ENCODE measurements around the gene SYDE2. TPM values are rescaled to one million over a fixed set of nuclear protein-coding genes. Genes with fewer than 3 reads are reported as not detected.
A peak's percentile ranks its signal among the peaks of the same experiment; 100 is the strongest.
"Not testable (repeated sequence)": the region's sequence is repeated elsewhere in the genome, so short reads cannot be mapped to it uniquely, and the experiment has no call there.

The SYDE2 gene
- total and polyA plus RNA-seq, 8 donors: 0.75 to 45.3 (median 14.4) TPM

- H3K27me3 ChIP-seq: no peaks in the 10 kb centered on the region
- no peak for DNase-seq
- no peaks in the 10 kb centered on the region for H3K4me1 ChIP-seq
- TF ChIP-seq POLR2A (IDR thresholded peaks at IDR 0.05): no peak
- TF ChIP-seq POLR2AphosphoS5 (IDR thresholded peaks at IDR 0.05): no peak
- no peak for TF ChIP-seq CTCF (IDR thresholded peaks at IDR 0.05)
- no peak for TF ChIP-seq EP300 (IDR thresholded peaks at IDR 0.05)
- H3K27ac ChIP-seq: no peak overlapping the region
- H3K4me3 ChIP-seq: no peak overlapping the region
- intact Hi-C loops (cut with DNase I; ENCODE audit: low total_unique reads): no loop called here
- no peaks in the 10 kb centered on the region for H3K9me3 ChIP-seq
- no peaks in the 10 kb centered on the region for H3K36me3 ChIP-seq
Measured at GRCh38 chr1:85148524-85149250, 52.1 kb downstream of the SYDE2 start.

GRCh38 chr1:85146972-85147359, 53.9 kb downstream of the SYDE2 start:
- no peak for TF ChIP-seq EP300 (IDR thresholded peaks at IDR 0.05)
- TF ChIP-seq CTCF (IDR thresholded peaks at IDR 0.05): no peak
- TF ChIP-seq POLR2AphosphoS5 (IDR thresholded peaks at IDR 0.05): no peak
- TF ChIP-seq POLR2A (IDR thresholded peaks at IDR 0.05): no peak

GRCh38 chr1:85146298-85146971, 54.4 kb downstream of the SYDE2 start:
- intact Hi-C loops (cut with DNase I; ENCODE audit: low total_unique reads): not testable (repeated sequence)

More at GRCh38 chr1:85146972-85147359, 53.9 kb downstream of the SYDE2 start:
- Histone ChIP-seq H3K4me3 (no peak overlapping the region), H3K27ac (no peak overlapping the region), H3K9me3 (no peaks in the 10 kb centered on the region), H3K27me3 (no peaks in the 10 kb centered on the region), H3K4me1 (no peaks in the 10 kb centered on the region), H3K36me3 (no peaks in the 10 kb centered on the region)
- DNase-seq: no peak
- intact Hi-C loops (cut with DNase I; ENCODE audit: low total_unique reads): no loop called here

GRCh38 chr1:85144351-85144750, 56.5 kb downstream of the SYDE2 start:
- H3K9me3 ChIP-seq: no peaks in the 10 kb centered on the region
- intact Hi-C loops (cut with DNase I; ENCODE audit: low total_unique reads): no loop called here
- WGBS, 5 donors: 48 to 65% (median 61%) methylated on average over 1 of the region's 1 CpG
- H3K27me3 ChIP-seq: no peaks in the 10 kb centered on the region
- peak in 1 of 2 donors; percentile 55 for DNase-seq
- TF ChIP-seq EP300 (IDR thresholded peaks at IDR 0.05) (no peak), CTCF (IDR thresholded peaks at IDR 0.05) (no peak), POLR2A (IDR thresholded peaks at IDR 0.05) (no peak), POLR2AphosphoS5 (IDR thresholded peaks at IDR 0.05) (no peak)
- H3K4me3 ChIP-seq: no peak overlapping the region
- H3K36me3 ChIP-seq: no peaks in the 10 kb centered on the region
- no peaks in the 10 kb centered on the region for H3K4me1 ChIP-seq
- no peak overlapping the region for H3K27ac ChIP-seq

More at GRCh38 chr1:85146298-85146971, 54.4 kb downstream of the SYDE2 start:
- H3K36me3 ChIP-seq, H3K27ac ChIP-seq, H3K9me3 ChIP-seq, H3K4me1 ChIP-seq, DNase-seq, H3K4me3 ChIP-seq, H3K27me3 ChIP-seq: not testable (repeated sequence)
- 81 to 85% (median 82%) methylated on average over 6 of the region's 6 CpGs for WGBS, 5 donors

- WGBS, 5 donors: 65 to 91% (median 75%) methylated on average over 4 to 5 of the region's 5 CpGs
- no peak overlapping the region for H3K27ac ChIP-seq
- no peak for DNase-seq
Measured at GRCh38 chr1:85142753-85143152, 58.1 kb downstream of the SYDE2 start.

GRCh38 chr1:85138439-85138838, 62.4 kb downstream of the SYDE2 start:
- intact Hi-C loops (cut with DNase I; ENCODE audit: low total_unique reads); H3K9me3 ChIP-seq: not testable (repeated sequence)
- WGBS, 5 donors: 82 to 94% (median 92%) methylated on average over 5 of the region's 5 CpGs

More at GRCh38 chr1:85142753-85143152, 58.1 kb downstream of the SYDE2 start:
- intact Hi-C loops (cut with DNase I; ENCODE audit: low total_unique reads): no loop called here
- Histone ChIP-seq H3K4me1 (peaks cover 0 to 5% (median 2%) of the 10 kb centered on the region in 4 donors), H3K36me3 (no peaks in the 10 kb centered on the region), H3K27me3 (no peaks in the 10 kb centered on the region), H3K9me3 (no peaks in the 10 kb centered on the region), H3K4me3 (no peak overlapping the region)
- TF ChIP-seq POLR2A (IDR thresholded peaks at IDR 0.05) (no peak), CTCF (IDR thresholded peaks at IDR 0.05) (no peak), POLR2AphosphoS5 (IDR thresholded peaks at IDR 0.05) (no peak), EP300 (IDR thresholded peaks at IDR 0.05) (no peak)

More at GRCh38 chr1:85138439-85138838, 62.4 kb downstream of the SYDE2 start:
- H3K4me3 ChIP-seq, H3K36me3 ChIP-seq, DNase-seq, H3K27me3 ChIP-seq, H3K27ac ChIP-seq: not testable (repeated sequence)
- H3K4me1 ChIP-seq: peaks cover 0 to 16% (median 5%) of the 10 kb centered on the region in 4 donors

Measured in stomach (tissue), 9 donors.